Measurements from ENCODE around the gene PLA2G15.

GRCh38 chr16:68286153-68287074 is 41.2 kb downstream of the PLA2G15 start:
- TF ChIP-seq CTCF (IDR thresholded peaks at IDR 0.05; ENCODE audit: poor library complexity) (no peak), EZH2phosphoT487 (IDR thresholded peaks at IDR 0.05; ENCODE audit: low read depth, severe bottlenecking, unreplicated experiment) (no peak)

Measured in hepatocyte (in vitro differentiated cells).